ENCODE measurements around the gene SLC9A9.
"Not testable (repeated sequence)": the region's sequence is repeated elsewhere in the genome, so short reads cannot be mapped to it uniquely, and the experiment has no call there.

Gene SLC9A9

DNA sequence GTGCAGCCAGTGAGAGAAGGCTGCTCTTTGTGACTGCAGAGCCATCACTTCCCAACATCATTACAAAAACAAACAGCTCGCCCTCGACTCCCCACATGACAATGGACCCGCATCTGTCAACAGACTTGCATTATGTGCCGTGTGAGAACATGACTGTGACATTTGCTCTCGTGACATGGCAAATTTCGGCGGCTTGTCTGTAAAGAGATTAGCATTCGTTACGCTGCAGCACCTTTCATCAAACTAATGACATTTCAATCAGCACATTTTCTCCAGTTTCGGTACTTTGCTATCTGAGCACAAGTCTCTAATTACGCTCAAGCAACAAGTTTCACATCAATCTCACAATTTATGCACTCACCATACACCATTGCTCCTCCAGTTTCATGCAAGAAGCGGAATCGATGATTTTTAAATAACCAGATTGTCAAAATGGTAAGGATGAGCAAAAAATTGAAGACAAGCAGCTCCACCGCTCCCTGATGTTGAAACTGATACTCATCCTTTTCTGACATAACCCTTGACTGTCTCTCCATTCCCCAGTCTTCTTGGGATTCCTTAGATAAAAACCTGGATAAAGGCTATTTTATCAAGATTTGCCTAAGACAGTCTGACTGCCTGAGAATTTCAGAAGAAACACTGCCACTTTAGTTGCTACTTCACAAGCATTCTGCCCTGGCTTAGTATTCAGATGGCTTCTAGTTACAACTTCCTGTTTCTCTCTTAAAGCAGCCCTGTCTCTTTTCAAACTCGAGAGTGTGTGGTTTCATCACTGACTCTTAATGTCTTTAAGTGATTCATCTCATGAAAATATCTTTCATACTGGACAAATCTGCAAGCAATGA is at the start of gene SLC9A9:
TSS of gene SLC9A9 (minus strand) at position 682 of the 845 bp plus-strand sequence. CDS start at position 536, 146 bp downstream.
- peak; percentile 81 to 84 for DNase-seq
- no peak for TF ChIP-seq GATA1 (IDR thresholded peaks at IDR 0.05; ENCODE audit: low read depth, low read length)
- no peak for TF ChIP-seq POLR2A (IDR thresholded peaks at IDR 0.05; ENCODE audit: low read length)

DNA sequence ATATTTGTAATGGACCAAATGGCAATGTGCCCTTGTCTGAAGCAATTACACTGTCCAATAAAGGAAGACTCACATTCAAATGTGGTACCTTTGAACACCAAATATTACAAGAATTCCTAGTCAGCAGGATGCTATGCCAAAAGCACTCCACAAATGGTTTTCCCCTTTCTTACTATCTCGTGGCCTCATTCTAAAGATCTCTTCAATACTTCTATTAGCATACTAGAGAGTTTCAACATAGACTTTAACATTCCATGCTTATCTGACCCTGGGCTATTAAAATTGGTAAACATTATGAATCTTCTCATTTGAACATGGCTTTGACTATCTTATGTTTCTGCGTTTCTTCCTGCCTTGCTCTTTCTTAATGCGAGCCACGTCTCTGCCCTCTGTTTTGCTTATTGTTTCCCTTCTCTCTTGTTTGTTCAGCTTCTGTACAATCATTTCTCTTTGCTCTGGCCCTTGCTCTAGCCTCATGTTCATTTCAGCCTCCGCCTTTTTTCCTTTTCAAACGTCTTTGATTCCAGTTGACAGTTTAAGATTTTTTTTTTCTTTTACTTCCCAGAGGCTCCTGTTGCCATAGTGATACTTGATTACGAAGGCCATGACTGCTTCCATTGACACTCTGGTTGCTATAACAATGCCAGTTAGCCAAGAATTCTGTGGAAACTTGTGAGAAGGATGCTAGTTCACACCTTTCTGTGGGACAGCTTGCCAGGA is 49.5 kb upstream of the SLC9A9 start:
- no peak for DNase-seq
- TF ChIP-seq GATA1 (IDR thresholded peaks at IDR 0.05; ENCODE audit: low read depth, low read length) = no peak
- TF ChIP-seq POLR2A (IDR thresholded peaks at IDR 0.05; ENCODE audit: low read length) = no peak

DNA sequence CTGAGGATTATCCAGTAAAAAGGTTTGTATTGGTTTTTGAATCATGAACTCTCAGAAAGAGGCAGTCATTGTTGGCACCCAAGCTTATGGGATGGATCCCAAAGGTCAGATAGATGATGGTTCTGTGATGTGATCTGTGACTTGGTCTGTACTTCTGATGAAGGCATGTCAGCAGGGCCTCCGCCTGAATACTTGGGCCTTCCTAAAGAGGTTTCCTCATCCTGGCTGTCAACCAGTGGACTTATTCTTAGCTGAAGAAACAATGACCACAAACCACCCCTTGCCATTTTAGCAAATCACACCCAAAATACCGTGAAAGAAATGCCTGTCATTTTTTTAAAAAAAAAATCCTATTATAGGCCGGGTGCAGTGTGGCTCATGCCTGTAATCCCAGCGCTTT is 48.2 kb upstream of the SLC9A9 start:
- no peak for TF ChIP-seq GATA1 (IDR thresholded peaks at IDR 0.05; ENCODE audit: low read depth, low read length)
- no peak for TF ChIP-seq POLR2A (IDR thresholded peaks at IDR 0.05; ENCODE audit: low read length)
- no peak for DNase-seq

DNA sequence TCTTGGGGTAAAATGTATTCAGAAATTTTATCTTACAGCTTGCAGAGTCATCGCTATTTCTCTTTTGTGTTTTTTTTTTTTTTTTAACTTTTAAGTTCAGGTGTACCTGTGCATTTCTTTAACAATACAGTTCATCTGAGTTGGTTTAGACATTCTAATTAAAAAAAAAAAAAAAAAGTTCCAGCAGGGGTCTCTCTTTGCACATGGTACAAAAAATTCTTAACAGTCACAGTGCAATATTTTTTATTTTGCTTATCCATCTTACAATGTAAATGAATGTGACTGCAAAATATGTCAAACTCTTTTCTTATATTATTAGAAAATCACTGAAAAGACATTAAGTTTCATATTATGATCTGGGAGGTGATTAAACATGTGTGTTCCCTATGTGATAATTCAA is 47.5 kb upstream of the SLC9A9 start:
- TF ChIP-seq POLR2A (IDR thresholded peaks at IDR 0.05; ENCODE audit: low read length) = no peak
- no peak for TF ChIP-seq GATA1 (IDR thresholded peaks at IDR 0.05; ENCODE audit: low read depth, low read length)
- DNase-seq = peak; percentile 9 to 33

DNA sequence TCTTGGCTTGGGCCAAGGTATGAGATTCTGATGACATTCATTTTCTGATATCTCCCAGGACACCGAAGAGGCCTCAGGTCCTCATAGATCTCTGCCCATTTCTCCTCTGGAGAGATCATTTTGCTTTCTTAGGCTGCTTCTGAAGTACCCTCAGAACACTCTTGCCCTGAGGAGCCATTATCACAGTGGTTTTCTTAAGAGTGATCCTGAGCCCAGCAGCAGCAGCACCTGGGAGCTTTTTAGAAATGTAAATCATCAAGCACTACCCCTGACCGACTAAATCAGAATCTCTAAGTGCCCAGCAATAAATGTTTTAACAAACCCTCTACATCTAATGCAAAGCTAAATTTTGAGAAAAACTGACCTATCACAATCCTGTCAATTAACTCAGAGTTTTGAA is 40.6 kb upstream of the SLC9A9 start:
- TF ChIP-seq GATA1 (IDR thresholded peaks at IDR 0.05; ENCODE audit: low read depth, low read length) (no peak), POLR2A (IDR thresholded peaks at IDR 0.05; ENCODE audit: low read length) (no peak)
- no peak for DNase-seq

DNA sequence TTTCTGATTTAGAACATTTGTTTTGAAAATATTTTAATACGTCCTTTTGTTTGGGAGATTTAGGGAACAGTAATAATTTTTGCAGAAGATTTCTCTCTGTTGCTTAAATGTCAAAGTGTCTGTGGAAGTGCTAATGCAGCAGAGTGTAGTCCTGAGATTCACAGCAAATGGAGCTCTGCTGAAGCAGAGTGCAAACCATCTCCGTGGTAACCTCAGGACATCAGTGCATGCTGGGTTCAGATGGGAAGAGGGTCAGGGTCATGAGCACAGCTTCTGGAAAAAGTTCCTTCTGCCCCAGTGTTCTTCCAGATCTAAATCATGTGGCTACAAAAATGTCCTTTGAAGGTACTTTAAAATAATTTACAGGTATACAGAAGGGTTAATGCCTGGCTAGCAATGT is 39.9 kb upstream of the SLC9A9 start:
- DNase-seq = no peak
- TF ChIP-seq POLR2A (IDR thresholded peaks at IDR 0.05; ENCODE audit: low read length) = no peak
- no peak for TF ChIP-seq GATA1 (IDR thresholded peaks at IDR 0.05; ENCODE audit: low read depth, low read length)

DNA sequence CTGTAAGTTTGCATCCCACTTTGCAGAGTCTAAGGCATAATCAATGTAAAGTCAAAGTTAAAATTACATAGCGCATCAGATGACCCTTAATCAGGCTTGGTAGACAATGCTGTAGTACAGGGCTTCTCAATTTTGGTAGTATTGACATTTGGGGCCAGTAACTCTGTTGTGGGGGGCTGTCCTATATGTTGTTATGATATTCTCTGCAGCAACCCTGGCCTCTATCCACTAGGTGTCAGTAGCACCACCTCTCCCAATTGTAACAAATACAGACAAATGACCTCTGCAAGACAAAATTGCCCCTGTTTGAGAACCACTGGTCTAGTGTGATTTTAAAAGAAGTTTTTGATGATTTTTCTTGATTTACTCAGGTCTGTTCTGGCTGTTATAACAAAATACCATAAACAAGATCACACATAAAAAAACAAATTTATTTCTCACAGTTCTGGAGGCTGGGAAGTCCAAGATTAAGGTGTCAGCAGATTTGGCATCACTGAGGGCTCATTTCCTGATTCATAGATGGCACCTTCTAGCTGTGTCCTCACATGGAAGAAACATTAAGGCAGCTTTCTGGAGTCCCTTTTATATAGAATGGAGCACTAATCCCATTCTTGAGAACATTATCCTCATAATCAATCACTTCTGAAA is 37.6 kb upstream of the SLC9A9 start:
- no peak for TF ChIP-seq GATA1 (IDR thresholded peaks at IDR 0.05; ENCODE audit: low read depth, low read length)
- TF ChIP-seq POLR2A (IDR thresholded peaks at IDR 0.05; ENCODE audit: low read length) = no peak
- peak; percentile 64 to 75 for DNase-seq

DNA sequence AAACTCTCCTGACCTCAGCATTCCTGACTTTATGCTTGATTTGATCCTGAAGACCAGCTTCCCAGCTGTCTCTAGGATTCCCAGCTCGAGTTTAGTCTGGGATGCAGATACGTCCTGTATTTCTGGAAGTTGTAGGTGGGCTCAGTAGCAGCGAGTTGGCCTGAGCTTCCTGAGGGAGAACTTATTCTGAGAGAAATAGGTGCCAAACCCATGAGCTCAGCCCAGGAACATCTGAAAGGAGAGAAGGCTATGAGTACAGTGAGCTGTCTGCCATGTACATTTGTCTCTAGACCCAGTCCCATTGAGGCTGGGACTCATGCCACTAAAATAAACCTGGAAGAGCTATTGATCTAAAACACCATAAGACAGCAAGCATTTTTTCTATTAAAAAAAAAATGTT is 36.6 kb upstream of the SLC9A9 start:
- no peak for DNase-seq
- TF ChIP-seq POLR2A (IDR thresholded peaks at IDR 0.05; ENCODE audit: low read length) (no peak), GATA1 (IDR thresholded peaks at IDR 0.05; ENCODE audit: low read depth, low read length) (no peak)

DNA sequence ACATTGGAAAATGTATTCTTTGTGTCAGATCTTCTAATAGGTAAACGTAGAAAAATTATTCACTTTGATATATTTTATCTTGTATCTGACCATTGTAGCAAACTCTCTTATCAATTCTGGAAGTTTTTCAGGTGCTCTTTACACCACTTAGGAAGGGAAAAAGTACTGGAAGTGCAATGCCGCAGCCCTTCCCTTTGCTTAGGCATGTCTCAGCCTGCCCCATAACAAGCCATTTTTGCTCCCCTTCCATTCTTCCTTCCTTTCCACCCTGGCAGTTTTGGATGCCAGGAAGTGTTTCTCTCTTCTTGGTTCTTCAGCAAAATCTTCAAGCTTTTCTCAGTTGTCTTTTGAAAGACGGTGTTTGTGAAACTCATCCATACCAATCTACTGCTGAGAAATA is 34.9 kb upstream of the SLC9A9 start:
- no peak for TF ChIP-seq POLR2A (IDR thresholded peaks at IDR 0.05; ENCODE audit: low read length)
- TF ChIP-seq GATA1 (IDR thresholded peaks at IDR 0.05; ENCODE audit: low read depth, low read length) = no peak
- DNase-seq = no peak

DNA sequence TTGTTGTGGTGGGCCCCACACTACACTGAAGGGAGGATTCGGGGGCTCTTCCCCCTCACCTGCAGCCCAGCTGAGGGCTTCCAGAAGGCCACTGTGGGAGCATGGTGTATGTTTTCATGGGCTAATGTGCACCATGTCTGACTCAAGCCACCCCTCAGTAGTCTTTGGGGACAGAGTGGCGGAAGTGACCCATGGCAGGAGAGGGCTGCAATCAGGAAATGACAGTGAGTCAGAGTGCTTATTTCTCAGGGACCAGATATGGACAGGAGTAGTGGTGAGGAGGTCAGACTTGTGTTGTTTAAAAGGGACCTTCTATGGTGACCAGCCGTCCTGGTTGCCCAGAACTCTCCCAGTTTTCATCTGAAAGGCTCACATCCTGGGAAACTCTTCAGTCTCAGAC is 32.8 kb upstream of the SLC9A9 start:
- TF ChIP-seq GATA1 (IDR thresholded peaks at IDR 0.05; ENCODE audit: low read depth, low read length) (no peak), POLR2A (IDR thresholded peaks at IDR 0.05; ENCODE audit: low read length) (no peak)

DNA sequence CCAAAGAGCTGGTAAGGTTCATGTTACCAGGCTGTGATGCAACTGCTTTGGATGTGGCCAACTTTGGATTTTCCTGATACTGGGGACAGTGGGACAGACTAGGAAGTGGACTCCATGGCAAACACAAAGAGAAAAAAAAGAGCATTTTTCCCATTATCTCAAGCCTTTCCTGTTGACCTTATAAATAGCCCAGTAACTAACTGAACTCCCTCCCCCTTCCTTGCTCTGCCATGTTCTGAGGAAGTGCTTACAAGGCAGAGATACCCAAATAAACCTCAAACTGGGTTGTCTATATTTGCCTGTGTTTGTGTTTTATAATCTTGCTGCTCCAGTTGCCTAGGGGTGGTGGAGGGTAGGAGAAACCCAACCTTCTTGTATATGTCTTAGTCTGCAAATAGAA is 27.3 kb upstream of the SLC9A9 start:
- TF ChIP-seq GATA1 (IDR thresholded peaks at IDR 0.05; ENCODE audit: low read depth, low read length) (no peak), POLR2A (IDR thresholded peaks at IDR 0.05; ENCODE audit: low read length) (no peak)
- DNase-seq = peak; percentile 67 to 86

More for the DNA sequence above, 32.8 kb upstream of the SLC9A9 start:
- DNase-seq = no peak

DNA sequence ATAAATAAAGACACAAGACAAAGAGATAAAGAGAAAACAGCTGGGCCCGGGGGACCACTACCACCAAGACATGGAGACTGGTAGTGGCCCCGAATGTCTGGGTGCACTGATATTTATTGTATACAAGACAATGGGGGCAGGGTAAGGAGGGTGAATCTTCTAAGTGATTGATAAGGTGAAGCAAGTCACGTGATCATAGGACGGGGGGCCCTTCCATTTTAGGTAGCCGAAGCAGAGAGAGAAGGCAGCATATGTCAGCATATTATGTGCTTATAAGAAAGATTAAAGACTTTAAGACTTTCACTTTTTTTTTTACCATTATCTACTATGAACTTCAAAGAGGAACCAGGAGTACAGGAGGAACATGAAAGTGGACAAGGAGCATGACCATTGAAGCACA is 25.3 kb upstream of the SLC9A9 start:
- DNase-seq = not testable (repeated sequence)

DNA sequence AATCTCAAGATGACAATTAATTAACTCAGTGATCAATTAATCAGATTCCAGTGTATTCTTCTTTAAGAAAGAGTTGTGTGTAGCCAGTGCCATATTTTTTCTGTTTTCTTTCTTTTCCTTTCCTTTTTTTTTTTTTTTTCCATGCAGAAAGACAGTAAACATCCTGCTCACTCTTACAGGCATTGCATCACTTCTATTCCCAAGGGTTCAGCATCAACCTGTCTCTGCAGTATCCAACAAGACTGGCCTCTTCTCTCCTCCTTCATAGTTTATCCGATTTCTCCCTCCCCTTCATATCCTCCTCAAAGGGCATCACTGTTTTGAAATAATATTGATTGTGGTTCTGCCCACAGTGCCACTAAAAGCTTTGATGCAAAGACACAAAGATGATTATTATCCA is 17.0 kb upstream of the SLC9A9 start:
- DNase-seq = no peak

DNA sequence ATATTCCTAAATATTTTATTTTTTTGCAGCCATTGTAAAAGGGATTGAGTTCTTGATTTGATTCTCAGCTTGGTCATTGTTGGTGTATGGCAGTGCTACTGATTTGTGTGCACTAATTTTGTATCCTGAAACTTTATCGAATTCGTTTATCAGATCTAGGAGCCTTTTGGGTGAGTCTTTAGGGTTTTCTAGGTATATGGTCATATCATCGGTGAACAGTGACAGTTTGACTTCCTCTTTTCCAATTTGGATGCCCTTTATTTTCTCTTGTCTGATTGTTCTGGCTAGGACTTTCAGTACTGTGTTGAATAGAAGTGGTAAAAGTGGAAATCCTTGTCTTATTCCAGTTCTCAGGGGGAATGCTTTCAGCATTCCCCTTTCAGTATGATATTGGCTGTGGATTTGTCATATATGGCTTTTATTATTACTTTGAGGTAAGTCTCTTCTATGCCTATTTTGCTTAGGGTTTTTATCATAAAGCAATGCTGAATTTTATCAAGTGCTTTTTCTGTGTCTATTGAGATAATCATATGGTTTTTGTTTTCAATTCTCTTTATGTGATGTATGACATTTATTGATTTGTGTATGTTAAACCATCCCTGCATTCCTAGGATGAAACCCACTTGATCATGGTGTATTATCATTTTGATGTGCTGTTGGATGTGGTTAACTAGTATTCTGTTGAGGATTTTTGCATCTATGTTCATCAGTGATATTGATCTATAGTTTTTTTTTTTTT is 11.4 kb upstream of the SLC9A9 start:
- TF ChIP-seq GATA1 (IDR thresholded peaks at IDR 0.05; ENCODE audit: low read depth, low read length) = no peak
- no peak for TF ChIP-seq POLR2A (IDR thresholded peaks at IDR 0.05; ENCODE audit: low read length)
- DNase-seq = no peak

More for the DNA sequence above, 17.0 kb upstream of the SLC9A9 start:
- TF ChIP-seq POLR2A (IDR thresholded peaks at IDR 0.05; ENCODE audit: low read length) (no peak), GATA1 (IDR thresholded peaks at IDR 0.05; ENCODE audit: low read depth, low read length) (no peak)
